Measurements from ENCODE around the gene MAD2L2. TPM values are rescaled to one million over a fixed set of nuclear protein-coding genes. Genes with fewer than 3 reads are reported as not detected.

Gene MAD2L2
- total RNA-seq, 1 experiment from 2014 or later, result 143 TPM

GRCh38 chr1:11704691-11705475 is 23.9 kb upstream of the MAD2L2 start:
- DNase-seq (ENCODE audit: low read depth), result no peak

- no peak for DNase-seq (ENCODE audit: low read depth)
These were observed 23.2 kb upstream of the MAD2L2 start for GRCh38 chr1:11704194-11704529.

DNA sequence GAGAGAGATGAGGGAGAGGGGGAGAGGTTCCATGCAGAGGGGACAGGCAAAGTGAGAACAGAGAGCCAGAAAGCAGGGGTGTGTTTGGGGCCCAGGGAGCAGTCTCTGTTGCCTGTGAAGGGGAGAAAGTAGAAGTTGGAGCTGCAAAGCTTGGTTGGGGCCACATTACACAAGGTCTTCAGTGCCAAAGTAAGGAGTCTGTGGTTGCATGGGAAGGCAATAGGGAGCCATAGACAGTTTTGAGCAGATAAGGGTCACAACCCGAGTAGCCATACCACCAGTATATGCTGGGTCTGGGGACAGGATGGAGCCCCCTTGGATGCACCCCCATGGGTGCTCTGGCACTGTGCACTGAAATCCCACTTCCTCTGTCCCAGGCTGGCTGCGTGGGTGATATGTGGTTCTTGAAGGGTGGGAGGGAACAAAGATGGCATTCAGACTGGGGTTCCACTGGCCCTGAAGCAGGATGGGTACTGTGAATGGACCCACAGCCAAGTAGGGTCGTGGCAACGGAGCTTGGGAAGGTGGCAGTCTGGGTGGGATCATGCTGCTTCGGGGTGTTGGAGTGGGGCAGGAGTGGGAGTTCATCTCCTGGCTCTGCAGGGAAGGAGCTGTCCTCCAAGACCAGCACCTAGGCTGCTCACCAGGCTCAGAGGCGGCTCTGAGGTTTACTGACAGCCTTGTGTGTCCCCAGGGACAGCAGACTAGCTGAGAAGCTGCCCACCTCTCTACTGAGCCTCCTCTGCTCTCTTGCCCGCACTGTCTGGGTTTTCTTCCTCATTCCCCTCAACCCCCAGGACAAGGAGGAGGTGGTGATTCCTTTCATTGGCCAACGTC is 22.6 kb upstream of the MAD2L2 start:
- no peak for DNase-seq (ENCODE audit: low read depth)

DNA sequence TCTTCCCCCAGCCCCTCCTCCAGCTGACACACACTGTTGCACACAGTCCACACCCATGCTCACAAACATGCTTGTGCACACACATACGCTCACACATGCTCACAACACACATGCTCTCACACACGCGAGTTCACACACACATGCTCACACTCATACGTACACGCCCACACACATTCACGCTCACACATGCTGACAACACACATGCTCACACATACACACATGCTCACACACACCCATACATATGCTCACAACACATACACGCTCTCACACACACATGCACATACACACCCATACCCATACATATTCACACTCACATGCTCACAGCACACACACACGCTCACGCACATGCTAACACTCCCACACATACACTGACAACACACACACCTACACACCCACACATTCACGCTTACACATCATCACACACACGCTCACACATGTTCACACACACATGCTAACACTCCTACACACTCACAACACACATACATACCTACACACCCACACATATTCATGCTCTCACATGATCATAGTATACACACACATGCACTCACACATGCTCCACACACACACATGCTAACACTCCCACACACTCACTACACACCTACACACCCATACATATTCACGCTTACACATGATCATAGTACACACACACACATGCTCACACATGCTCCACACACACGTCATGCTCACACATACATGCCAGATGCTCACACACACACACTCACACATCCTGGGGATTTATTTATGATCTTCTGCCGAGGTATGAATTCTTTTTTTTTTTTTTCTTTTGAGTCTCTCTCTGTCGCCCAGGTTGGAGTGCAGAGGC is 21.2 kb upstream of the MAD2L2 start:
- no peak for DNase-seq (ENCODE audit: low read depth)

- no peak for DNase-seq (ENCODE audit: low read depth)
These were observed 20.6 kb upstream of the MAD2L2 start for GRCh38 chr1:11701551-11701961.

DNA sequence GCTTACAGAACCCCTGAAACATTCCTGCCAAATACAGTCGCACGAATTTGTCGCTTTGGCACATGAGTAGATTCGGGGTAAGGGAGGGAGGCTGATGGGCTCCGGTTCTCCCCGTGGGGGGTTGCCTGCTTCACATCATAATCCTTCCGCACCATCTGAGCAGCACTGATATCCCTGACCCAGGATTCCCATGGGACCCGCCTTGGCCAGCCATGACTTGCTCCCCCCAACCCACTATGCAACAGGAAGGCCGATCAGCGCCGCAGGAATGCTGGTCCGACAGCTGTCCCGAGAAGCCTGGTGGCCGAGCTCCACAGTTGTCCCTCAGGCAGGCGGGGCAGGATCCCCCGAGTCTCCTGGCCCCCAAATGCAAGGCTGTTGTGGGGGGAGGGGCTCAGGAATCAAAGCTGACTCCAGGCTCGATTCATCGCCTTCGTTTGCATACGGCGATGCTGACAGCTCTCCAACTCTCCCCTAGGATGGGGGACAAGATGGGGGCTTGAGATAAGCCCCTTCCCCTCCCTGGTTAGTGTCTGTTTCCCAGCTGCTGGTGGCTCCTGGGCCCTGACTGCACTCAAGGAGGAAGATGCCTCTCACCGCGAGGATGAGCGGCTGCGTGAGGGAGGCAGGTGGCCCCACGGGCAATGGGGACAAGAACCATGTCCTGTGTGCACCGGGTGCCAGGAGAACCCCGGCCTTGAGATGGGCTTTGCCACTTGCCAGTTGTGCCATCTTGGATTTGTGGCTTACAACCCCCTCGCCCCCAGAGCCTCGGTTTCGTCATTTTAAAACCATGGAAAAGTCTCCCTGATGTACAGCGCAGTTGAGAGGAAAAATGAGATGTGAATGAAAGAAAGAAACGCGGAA is 19.9 kb upstream of the MAD2L2 start:
- no peak for DNase-seq (ENCODE audit: low read depth)

DNA sequence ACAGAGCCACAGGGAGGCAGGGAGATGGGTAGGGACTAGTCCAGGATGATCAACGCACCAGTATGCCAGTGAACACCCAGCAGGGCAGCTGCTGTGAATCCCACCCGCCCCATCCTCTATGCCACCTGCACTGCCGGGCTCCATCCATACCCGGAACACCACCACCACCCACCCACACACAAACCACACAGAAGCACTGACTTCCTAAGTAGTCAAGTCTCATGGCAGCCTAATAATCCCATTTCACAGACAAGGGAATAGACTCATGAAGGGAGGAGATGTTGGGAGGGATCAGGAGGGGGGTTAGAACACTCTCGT is 16.9 kb upstream of the MAD2L2 start:
- no peak for DNase-seq (ENCODE audit: low read depth)

- no peak for DNase-seq (ENCODE audit: low read depth)
These were observed 16.4 kb upstream of the MAD2L2 start for GRCh38 chr1:11697188-11697892.

GRCh38 chr1:11695861-11696260 is 14.9 kb upstream of the MAD2L2 start:
- DNase-seq (ENCODE audit: low read depth), result no peak

- DNase-seq (ENCODE audit: low read depth), result no peak
These were observed 13.0 kb upstream of the MAD2L2 start for GRCh38 chr1:11693917-11694316.

- DNase-seq (ENCODE audit: low read depth), result peak; percentile 93
These were observed 12.2 kb upstream of the MAD2L2 start for GRCh38 chr1:11693024-11693590.

GRCh38 chr1:11691928-11692711 is 11.2 kb upstream of the MAD2L2 start:
- DNase-seq (ENCODE audit: low read depth), result no peak

- DNase-seq (ENCODE audit: low read depth), result no peak
These were observed 10.5 kb upstream of the MAD2L2 start, which contains the start of gene DRAXIN for GRCh38 chr1:11691302-11691914. DRAXIN (plus strand) TSS chr1:11691710; CDS start chr1:11706259, 14,549 bp downstream.

DNA sequence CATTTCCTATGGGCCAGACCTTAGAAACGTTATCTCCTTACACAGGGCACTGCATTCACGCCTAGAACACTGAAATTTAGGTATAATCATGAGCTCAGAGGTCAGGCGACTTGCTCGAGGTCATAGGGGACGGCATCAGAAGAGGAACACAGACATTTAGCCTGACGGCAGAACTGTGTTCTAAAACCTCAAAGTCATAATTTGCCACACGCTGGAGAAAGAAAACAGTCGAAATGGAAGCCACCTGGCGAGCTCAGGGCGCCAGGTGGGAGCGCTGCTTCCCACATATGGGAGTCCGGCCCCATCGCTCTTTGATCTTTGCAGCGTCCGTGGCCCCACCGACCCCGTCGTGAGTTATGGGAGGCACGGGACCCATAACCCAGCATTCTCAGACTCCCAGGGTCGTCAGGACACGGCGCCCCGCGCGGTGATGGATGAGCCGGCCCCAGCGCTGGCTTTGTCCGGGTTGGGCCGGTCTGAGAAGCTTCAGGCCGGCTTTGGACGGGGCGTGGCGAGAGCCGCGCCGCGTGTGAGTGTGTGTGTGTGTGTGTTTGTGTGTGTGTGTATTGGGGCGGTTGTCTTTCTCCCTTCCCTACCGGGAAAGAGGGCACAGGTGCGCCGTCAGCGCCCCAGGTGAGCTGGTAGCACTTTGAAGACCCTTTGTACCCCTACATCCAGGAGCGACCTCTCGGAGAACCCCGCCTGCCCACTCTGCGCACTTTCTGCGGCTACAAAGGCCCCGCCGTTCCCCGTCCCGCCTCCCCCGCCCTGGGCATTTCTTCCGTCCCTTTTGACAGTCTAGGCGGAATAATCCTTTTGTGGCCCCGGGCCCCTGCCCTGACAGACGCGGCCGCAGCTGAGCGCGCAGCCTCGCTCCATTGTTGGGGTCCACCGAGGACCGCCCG is 9.7 kb upstream of the MAD2L2 start:
- DNase-seq (ENCODE audit: low read depth), result no peak

DNA sequence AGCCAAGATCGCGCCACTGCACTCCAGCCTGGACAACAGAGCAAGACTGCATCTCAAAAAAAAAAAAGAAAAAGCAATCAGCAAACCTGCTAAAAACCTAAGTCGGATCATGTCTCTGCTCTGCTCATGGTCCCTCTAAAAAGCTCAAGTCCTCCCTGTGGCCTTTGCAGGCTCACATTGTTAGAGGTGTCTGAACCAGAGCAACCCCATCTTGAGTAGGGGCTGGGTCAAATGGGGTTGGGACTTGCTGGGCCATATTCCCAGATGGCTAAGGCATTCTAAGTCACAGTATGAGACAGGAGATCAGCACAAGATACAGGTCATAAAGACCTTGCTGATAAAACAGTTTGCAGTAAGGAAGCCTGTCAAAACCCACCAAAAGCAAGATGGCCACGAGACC is 7.6 kb upstream of the MAD2L2 start:
- DNase-seq (ENCODE audit: low read depth), result no peak

DNA sequence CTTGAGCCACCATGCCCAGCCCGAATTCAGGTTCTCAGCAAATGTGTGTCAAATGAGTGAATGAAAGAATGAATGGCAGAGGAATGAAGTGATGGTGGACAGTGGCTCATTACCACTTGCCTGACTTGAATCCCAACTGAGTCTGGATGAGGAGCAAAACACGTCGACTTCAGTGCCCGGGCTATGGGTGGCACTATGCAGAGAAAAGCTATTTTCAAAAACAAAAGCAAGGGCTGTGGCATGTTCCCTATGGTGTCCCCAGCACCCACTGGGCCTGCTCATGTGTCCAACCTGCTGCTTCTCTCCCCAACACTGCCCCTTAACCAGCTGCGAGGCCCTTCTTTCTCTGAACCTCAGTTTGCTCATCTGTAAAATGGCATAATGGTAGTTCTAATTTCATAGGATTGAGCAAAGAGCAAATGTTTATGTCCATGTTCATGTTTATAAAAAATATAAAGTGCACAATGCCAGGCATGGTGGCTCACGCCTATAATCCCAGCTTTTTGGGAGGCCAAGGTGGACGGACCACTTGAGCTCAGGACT is 4.3 kb upstream of the MAD2L2 start:
- no peak for DNase-seq (ENCODE audit: low read depth)

DNA sequence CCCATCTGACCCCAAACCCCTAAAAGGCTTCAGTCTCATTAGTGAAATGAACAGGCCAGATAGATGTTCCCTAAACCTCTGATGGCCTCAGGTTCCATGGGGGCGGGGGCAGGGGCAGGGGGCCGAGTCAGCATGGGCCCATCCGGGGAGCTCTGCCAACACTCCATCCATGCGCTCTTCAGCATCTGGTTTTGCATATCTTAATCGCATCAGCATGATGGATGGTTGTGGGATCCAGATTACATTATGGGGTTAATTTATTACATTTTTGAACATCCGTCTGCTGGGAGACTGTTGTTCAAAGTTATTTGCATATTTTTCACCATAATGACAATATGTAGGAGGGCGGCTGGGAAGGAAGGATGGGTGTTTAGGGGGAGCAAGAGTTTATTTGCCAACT is 3.1 kb upstream of the MAD2L2 start:
- no peak for DNase-seq (ENCODE audit: low read depth)

GRCh38 chr1:11682799-11683198 is 1.9 kb upstream of the MAD2L2 start:
- no peak for DNase-seq (ENCODE audit: low read depth)

All from RPMI7951 (cell line).